Suprapubic skin (tissue), 4 donors: ENCODE measurements around the gene LHFPL3. TPM values are rescaled to one million over a fixed set of nuclear protein-coding genes. Genes with fewer than 3 reads are reported as not detected.

Experiments
- DNase-seq, 2 donors: peaks; one replicate each; pipeline ENCODE4 v3.0.0-alpha.2; 2019; ENCODE audit warnings: low spot score in 2 of 2
- H3K27ac ChIP-seq: fragments of 200-600 bp; sonication (generic); one replicate; pipeline ENCODE4 v1.5.1; 2019
- H3K27me3 ChIP-seq: fragments of 200-600 bp; sonication (generic); one replicate; pipeline ENCODE4 v1.5.1; 2019
- H3K36me3 ChIP-seq: fragments of 200-600 bp; sonication (generic); one replicate; pipeline ENCODE4 v1.5.1; 2019
- H3K4me1 ChIP-seq: fragments of 200-600 bp; sonication (generic); one replicate; pipeline ENCODE4 v1.5.1; 2019
- H3K4me3 ChIP-seq: fragments of 200-600 bp; sonication (generic); one replicate; pipeline ENCODE4 v1.5.1; 2019; ENCODE audit warnings: mild to moderate bottlenecking
- H3K9me3 ChIP-seq: fragments of 200-600 bp; sonication (generic); one replicate; pipeline ENCODE4 v1.5.1; 2019
- CTCF ChIP-seq, 2 donors: fragments of 200-600 bp in 1 of 2; fragments of 450-650 bp in 1 of 2; sonication (generic) in 1 of 2; IDR thresholded peaks; one replicate each; pipeline ENCODE4 v1.5.1; 2016 to 2019; ENCODE audit warnings: antibody characterized with exemption in 2 of 2, mild to moderate bottlenecking in 1 of 2, moderate library complexity in 1 of 2
- EP300 ChIP-seq: sonication (generic); formaldehyde crosslinking; IDR thresholded peaks from one replicate; pipeline ENCODE4 v1.6.1; 2017; ENCODE audit warnings: antibody characterized with exemption
- POLR2A ChIP-seq, 2 donors: fragments of 450-650 bp; IDR thresholded peaks; one replicate each; pipeline ENCODE4 v1.6.1; 2017; ENCODE audit warnings: antibody characterized with exemption in 2 of 2, mild to moderate bottlenecking in 2 of 2, moderate library complexity in 2 of 2
- POLR2AphosphoS5 ChIP-seq, 3 donors: sonication (generic); formaldehyde crosslinking; IDR thresholded peaks; one replicate each; pipeline ENCODE4 v1.6.1; 2017; ENCODE audit warnings: antibody characterized with exemption in 3 of 3
- WGBS: methylation state at CpG from one replicate; pipeline ENCODE4 v1.1.5; 2018; 5-methylcytosine and 5-hydroxymethylcytosine counted together
- total RNA-seq, 4 donors: library from RNA; depleted of rRNA; stranded (reverse); fragments of >200 nt; gene quantifications; one replicate each; pipeline ENCODE4 v1.1.0, GENCODE V29; 2016

Gene LHFPL3
- total RNA-seq, 4 donors from 2014 or later = not detected

DNA sequence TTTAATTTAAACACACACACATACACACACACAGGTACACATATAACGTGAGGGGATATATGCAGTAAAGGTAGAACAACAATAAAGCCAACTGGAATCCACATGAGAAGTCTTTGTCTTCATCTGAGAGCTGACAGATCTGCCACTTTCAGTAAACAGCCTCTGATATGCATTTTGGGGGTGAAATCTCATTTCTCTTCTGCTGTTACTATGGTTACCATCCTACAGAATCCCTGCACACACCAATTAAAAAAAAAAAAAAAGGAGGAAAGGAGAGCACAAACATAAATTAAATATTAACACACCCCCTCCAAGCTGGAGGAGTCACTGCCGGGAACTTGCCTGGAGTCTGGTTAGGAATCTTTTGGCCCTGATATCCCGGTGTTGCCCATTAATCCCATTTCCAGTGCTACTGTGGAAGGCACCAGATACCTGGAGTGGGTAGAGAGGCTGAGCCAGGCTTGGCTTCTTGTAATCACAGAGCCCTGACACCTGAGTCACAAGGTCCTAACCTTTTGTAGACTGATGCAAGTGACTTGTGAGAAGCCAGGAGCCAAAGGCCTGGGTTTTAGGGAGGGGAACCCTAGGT lies 169.1 kb downstream of the LHFPL3 start:
- Histone ChIP-seq H3K4me1 (no peaks in the 10 kb centered on the region), H3K27ac (no peak overlapping the region), H3K9me3 (no peaks in the 10 kb centered on the region), H3K36me3 (no peaks in the 10 kb centered on the region), H3K4me3 (no peak overlapping the region), H3K27me3 (no peaks in the 10 kb centered on the region)
- no peak for DNase-seq
- no peak for TF ChIP-seq CTCF (IDR thresholded peaks at IDR 0.05)
- no peak for TF ChIP-seq POLR2AphosphoS5 (IDR thresholded peaks at IDR 0.05)
- WGBS = 70% methylated on average over 3 of the region's 3 CpGs

DNA sequence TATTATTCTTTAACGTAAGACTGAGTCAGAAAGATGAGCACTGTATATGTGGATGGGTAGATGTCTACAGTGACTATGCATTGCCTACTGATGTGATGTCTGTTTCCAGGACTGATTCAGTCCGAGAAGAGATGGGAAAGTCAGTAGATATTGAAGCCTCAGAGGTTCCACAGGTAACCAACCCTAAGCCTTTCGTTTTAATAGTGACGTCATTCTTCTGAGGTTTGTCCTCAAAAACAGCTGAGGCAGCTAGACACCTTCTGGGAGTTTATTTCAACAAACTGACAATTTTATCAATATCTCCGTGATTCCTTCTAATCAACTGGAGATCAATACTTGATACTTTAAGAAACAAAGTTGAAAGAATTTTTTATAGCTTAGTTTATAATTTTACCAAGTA lies 171.6 kb downstream of the LHFPL3 start:
- Histone ChIP-seq H3K4me1 (no peaks in the 10 kb centered on the region), H3K36me3 (no peaks in the 10 kb centered on the region), H3K9me3 (no peaks in the 10 kb centered on the region), H3K4me3 (no peak overlapping the region), H3K27me3 (no peaks in the 10 kb centered on the region), H3K27ac (no peak overlapping the region)
- no peak for TF ChIP-seq EP300
- no peak for TF ChIP-seq POLR2AphosphoS5 (IDR thresholded peaks at IDR 0.05)
- WGBS = 69% methylated on average over 5 of the region's 5 CpGs
- no peak for DNase-seq

DNA sequence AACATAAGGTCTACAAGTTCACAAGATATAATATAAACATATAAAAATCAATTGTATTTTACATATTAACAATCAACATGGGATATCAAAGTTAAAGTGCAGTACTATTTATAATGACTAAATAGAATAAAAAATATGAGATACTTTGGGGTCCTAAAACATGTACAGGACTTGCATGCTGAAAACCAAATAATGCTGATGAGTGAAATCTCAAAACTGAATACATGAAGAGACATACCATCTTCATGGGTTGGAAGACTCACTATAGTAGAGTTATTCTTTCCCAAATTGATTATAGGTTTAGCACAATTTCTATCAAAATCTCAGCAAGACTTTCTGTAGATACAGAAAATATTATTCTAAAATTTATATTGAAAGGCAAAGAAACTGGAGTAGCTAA lies 181.5 kb downstream of the LHFPL3 start:
- no peak for TF ChIP-seq POLR2AphosphoS5 (IDR thresholded peaks at IDR 0.05)
- Histone ChIP-seq H3K4me1 (no peaks in the 10 kb centered on the region), H3K36me3 (no peaks in the 10 kb centered on the region)

GRCh38 chr7:104524853-104525252 lies 196.4 kb downstream of the LHFPL3 start:
- Histone ChIP-seq H3K4me1 (no peaks in the 10 kb centered on the region), H3K9me3 (no peaks in the 10 kb centered on the region), H3K36me3 (no peaks in the 10 kb centered on the region), H3K4me3 (no peak overlapping the region), H3K27ac (no peak overlapping the region), H3K27me3 (no peaks in the 10 kb centered on the region)
- TF ChIP-seq EP300 = no peak
- TF ChIP-seq POLR2AphosphoS5 (IDR thresholded peaks at IDR 0.05) = no peak
- TF ChIP-seq CTCF (IDR thresholded peaks at IDR 0.05) = no peak
- no peak for TF ChIP-seq POLR2A (IDR thresholded peaks at IDR 0.05)
- no peak for DNase-seq
- WGBS = 50% methylated on average over 3 of the region's 3 CpGs

More for the DNA sequence above, 181.5 kb downstream of the LHFPL3 start:
- Histone ChIP-seq H3K27me3 (no peaks in the 10 kb centered on the region), H3K9me3 (peaks cover 3% of the 10 kb centered on the region), H3K27ac (no peak overlapping the region), H3K4me3 (no peak overlapping the region)
- no peak for DNase-seq

DNA sequence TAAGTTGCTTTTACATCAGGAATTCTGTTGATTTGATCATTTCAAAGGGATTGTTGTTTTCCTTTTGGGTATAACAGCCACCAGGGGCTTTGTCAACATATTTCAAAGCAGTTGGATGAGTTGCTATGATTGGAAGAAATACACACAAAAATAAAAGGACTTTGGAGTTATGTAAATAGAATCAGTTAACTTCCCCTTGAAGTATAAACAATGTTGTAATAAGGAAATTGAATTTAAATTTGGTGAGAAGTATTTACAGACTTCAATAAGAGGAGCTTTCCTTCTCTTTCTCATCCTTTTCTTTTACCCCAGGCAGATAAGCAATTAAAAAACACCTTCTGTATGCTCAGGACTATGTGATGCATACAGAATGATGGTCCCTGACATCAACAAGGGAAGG lies 199.7 kb downstream of the LHFPL3 start:
- no peak overlapping the region for H3K27ac ChIP-seq
- H3K4me1 ChIP-seq = no peaks in the 10 kb centered on the region
- H3K4me3 ChIP-seq = no peak overlapping the region
- no peak for DNase-seq
- H3K27me3 ChIP-seq = no peaks in the 10 kb centered on the region
- H3K9me3 ChIP-seq = no peaks in the 10 kb centered on the region
- TF ChIP-seq CTCF (IDR thresholded peaks at IDR 0.05) (no peak), POLR2AphosphoS5 (IDR thresholded peaks at IDR 0.05) (no peak), POLR2A (IDR thresholded peaks at IDR 0.05) (no peak), EP300 (no peak)
- H3K36me3 ChIP-seq = no peaks in the 10 kb centered on the region

DNA sequence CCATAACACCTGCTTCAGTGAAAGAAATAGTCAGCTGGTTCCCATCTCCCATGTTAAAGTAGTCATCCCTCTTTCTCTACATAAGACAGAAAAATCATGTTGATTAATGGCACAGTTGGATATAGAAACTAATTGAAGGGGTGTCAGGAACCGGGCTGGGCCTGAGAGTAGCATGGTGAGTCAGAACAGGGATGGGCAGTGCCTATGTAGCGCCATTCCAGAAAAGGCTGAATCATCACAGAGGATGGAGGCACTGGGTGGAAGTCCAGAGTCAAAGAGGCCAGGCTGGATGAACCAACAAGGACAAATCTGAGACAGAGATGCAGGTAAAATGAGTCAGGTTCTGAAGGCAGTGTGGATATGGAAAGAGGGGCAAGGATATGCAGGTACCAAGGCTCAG lies 201.2 kb downstream of the LHFPL3 start:
- H3K36me3 ChIP-seq = no peaks in the 10 kb centered on the region
- H3K27ac ChIP-seq = no peak overlapping the region
- no peaks in the 10 kb centered on the region for H3K9me3 ChIP-seq
- no peaks in the 10 kb centered on the region for H3K27me3 ChIP-seq
- TF ChIP-seq POLR2AphosphoS5 (IDR thresholded peaks at IDR 0.05) = no peak
- TF ChIP-seq EP300 = no peak
- TF ChIP-seq CTCF (IDR thresholded peaks at IDR 0.05) = no peak
- no peak for TF ChIP-seq POLR2A (IDR thresholded peaks at IDR 0.05)
- H3K4me3 ChIP-seq = no peak overlapping the region
- WGBS = 70% methylated on average over 2 of the region's 2 CpGs
- H3K4me1 ChIP-seq = no peaks in the 10 kb centered on the region
- no peak for DNase-seq
